GM12878 (cell line): ENCODE data around the gene ROBO1. TPM values are rescaled to one million over a fixed set of nuclear protein-coding genes. Genes with fewer than 3 reads are reported as not detected.

Experiments used
- ATAC-seq: fragments of 200-7000 bp; cut with Tn5 transposase; 3 replicates; pipeline ENCODE4 v1.9.1; 2020; ENCODE audit warnings: mild to moderate bottlenecking, moderate library complexity
- BruUV-seq: library from RNA; stranded (reverse); fragments of 400-500 nt; replicated peaks from 2 replicates; lab custom pipeline; 2021; lab: Mats Ljungman, UMichigan
- CTCF ChIA-PET: fragments of 300-600 bp; sonication (Branson Sonifier 250); formaldehyde crosslinking; extraction: SDS; loops from one replicate; lab custom pipeline; 2021; ENCODE audit warnings: inconsistent platforms; lab: Yijun Ruan, JAX
- POLR2A ChIA-PET: fragments of 350-600 bp; formaldehyde crosslinking; extraction: SDS; loops from one replicate; lab custom pipeline; 2021; ENCODE audit warnings: inconsistent platforms; lab: Charles Lee
- RAD21 ChIA-PET: fragments of 300-600 bp; sonication (Branson Sonifier 250); formaldehyde crosslinking; loops from one replicate; lab custom pipeline; 2023; ENCODE audit warnings: antibody characterized with exemption; ENCODE audit not compliant: unreplicated experiment; lab: Charles Lee
- SMC1A ChIA-PET: fragments of 300-600 bp; sonication (Branson Sonifier 250); formaldehyde crosslinking; loops from one replicate; lab custom pipeline; 2023; ENCODE audit not compliant: unreplicated experiment, uncharacterized antibody; lab: Charles Lee
- DNase-seq: peaks from one replicate; pipeline ENCODE4 v3.0.0-alpha.2; 2011; ENCODE audit warnings: low read depth, low spot score
- FAIRE-seq: peaks from 3 replicates; lab custom pipeline; 2011; peaks lifted over from hg19 to GRCh38; lab: Jason Lieb, UNC
- H2AFZ ChIP-seq: 2 replicates; pipeline ENCODE4 v1.6.0; 2011; ENCODE audit warnings: low read depth, low read length, control low read depth; ENCODE audit not compliant: control insufficient read depth
- H3K27ac ChIP-seq: 2 replicates; pipeline ENCODE4 v1.5.1; 2011; ENCODE audit warnings: control low read depth; ENCODE audit not compliant: control insufficient read depth, insufficient read depth
- H3K27me3 ChIP-seq, 2 experiments: replicated peaks in 1 of 2; 2 replicates each; pipeline versions ENCODE4 v1.6.0 to v1.6.1; 2011; ENCODE audit warnings: low read length in 1 of 2; ENCODE audit not compliant: control insufficient read depth in 2 of 2, insufficient read depth in 2 of 2
- H3K36me3 ChIP-seq, 2 experiments: 2 replicates each; pipeline ENCODE4 v1.5.1; 2011; ENCODE audit warnings: low read length in 1 of 2; ENCODE audit not compliant: control insufficient read depth in 2 of 2, insufficient read depth in 2 of 2
- H3K4me1 ChIP-seq: 2 replicates; pipeline ENCODE4 v1.6.1; 2011; ENCODE audit warnings: mild to moderate bottlenecking, low read length, moderate library complexity, mixed read lengths; ENCODE audit not compliant: control insufficient read depth, insufficient read depth
- H3K4me2 ChIP-seq: 2 replicates; pipeline ENCODE4 v1.6.0; 2011; ENCODE audit warnings: control low read depth; ENCODE audit not compliant: control insufficient read depth, insufficient read depth
- H3K4me3 ChIP-seq: fragments of 200-600 bp; sonication (generic); 2 replicates; pipeline ENCODE4 v1.5.1; 2016
- H3K79me2 ChIP-seq: 2 replicates; pipeline ENCODE4 v1.6.0; 2011; ENCODE audit warnings: low read length; ENCODE audit not compliant: control insufficient read depth, insufficient read depth
- H3K9ac ChIP-seq: 2 replicates; pipeline ENCODE4 v1.8.0; 2011; ENCODE audit warnings: low read length, control low read depth, mixed read lengths; ENCODE audit not compliant: control insufficient read depth, insufficient read depth
- H3K9me3 ChIP-seq: replicated peaks from 3 replicates; pipeline ENCODE4 v1.5.1; 2011; ENCODE audit warnings: mild to moderate bottlenecking, low read length; ENCODE audit not compliant: control insufficient read depth, insufficient read depth
- H4K20me1 ChIP-seq: 2 replicates; pipeline ENCODE4 v1.6.0; 2011; ENCODE audit not compliant: control insufficient read depth, insufficient read depth
- ATF2 ChIP-seq: IDR thresholded peaks from 2 replicates; pipeline ENCODE4 v1.6.1; 2012; ENCODE audit warnings: low read length, inconsistent platforms
- BRCA1 ChIP-seq: IDR thresholded peaks from 2 replicates; pipeline ENCODE4 v1.6.1; 2011; ENCODE audit warnings: low read depth, low read length, improper control_type of control experiment
- CEBPB ChIP-seq, 2 experiments: fragments of 150-350 bp in 1 of 2; IDR thresholded peaks; 2 replicates each; pipeline ENCODE4 v1.6.1; 2012 to 2014; ENCODE audit warnings: low read depth in 2 of 2, low read length in 2 of 2, borderline replicate concordance in 1 of 2, inconsistent platforms in 1 of 2
- MTA2 ChIP-seq: fragments of 450-650 bp; IDR thresholded peaks from 2 replicates; pipeline ENCODE4 v1.6.1; 2016; ENCODE audit warnings: low read depth, mild to moderate bottlenecking, moderate library complexity
- MYC ChIP-seq: IDR thresholded peaks from 2 replicates; pipeline ENCODE4 v1.6.1; 2011; ENCODE audit warnings: mild to moderate bottlenecking, low read length, moderate library complexity, inconsistent platforms; ENCODE audit not compliant: insufficient read depth, insufficient replicate concordance, insufficient read length, severe bottlenecking
- ZBTB40 ChIP-seq: fragments of 450-650 bp; IDR thresholded peaks from 2 replicates; pipeline ENCODE4 v1.6.1; 2016; ENCODE audit warnings: mild to moderate bottlenecking, moderate library complexity, borderline replicate concordance
- WGBS: methylation state at CpG from one replicate; pipeline ENCODE4 v1.1.6; 2016; ENCODE audit warnings: low lambda C conversion rate; ENCODE audit not compliant: insufficient replicate concordance, insufficient coverage; ENCODE audit errors: missing lambda C conversion rate; 5-methylcytosine and 5-hydroxymethylcytosine counted together
- in situ Hi-C: fragments of 300-500 bp; cut with MboI; formaldehyde crosslinking; loops from 9 replicates; pipeline ENCODE4 v1.14.3; 2018; ENCODE audit warnings: mixed read lengths
- intact Hi-C: fragments of 100-400 bp; cut with micrococcal nuclease; formaldehyde crosslinking; loops from one replicate; pipeline ENCODE4 v1.14.2; 2022; ENCODE audit not compliant: unreplicated experiment
- polyA plus RNA-seq, 11 experiments: library from polyadenylated mRNA; depleted of rRNA in 4 of 11; unstranded in 6 of 11; stranded (reverse) in 5 of 11; fragments of >200 nt; fragmentation: Nextera tagmentation in 4 of 11; fragmentation: Illumina TruSeq in 1 of 11; extraction: Ambion mirVana in 4 of 11; extraction: Trizol in 1 of 11; gene quantifications; 1 replicate in 1 of 11; 2 replicates in 10 of 11; pipeline versions ENCODE4 v1.2.1 to v1.2.3, GENCODE V29; 2011 to 2016; ENCODE audit warnings: inconsistent platforms in 2 of 11, missing spikeins in 2 of 11, low read depth in 1 of 11
- total RNA-seq, 4 experiments: library from RNA; depleted of rRNA in 3 of 4; stranded (reverse); fragments of >200 nt in 3 of 4; fragmentation: Illumina TruSeq in 1 of 4; extraction: Trizol in 1 of 4; gene quantifications; 2 replicates each; pipeline versions ENCODE4 v1.2.1 to v1.2.3, GENCODE V29; 2013 to 2021
- TF ChIP-seq, protein P1 (sequence below): fragments of 450-650 bp; IDR thresholded peaks from 2 replicates; pipeline ENCODE4 v1.6.1; 2017; ENCODE audit warnings: mild to moderate bottlenecking, moderate library complexity

Gene ROBO1
- total and polyA plus RNA-seq, 10 of the 15 experiments (the other 5 are each of a cell fraction or from before 2014, with no cell fraction given) = 0.29 to 46.5 (median 1.2) TPM

GRCh38 chr3:78912687-78913086 is 855.1 kb downstream of the ROBO1 start:
- TF ChIP-seq MYC (no peak), MTA2 (no peak), CEBPB (IDR thresholded peaks at IDR 0.05; ENCODE audit: borderline replicate concordance in 1 of 2, low read depth in 2 of 2, low read length in 2 of 2) (no peak), ZBTB40 (no peak), BRCA1 (no peak), ATF2 (no peak)
- TF ChIP-seq, protein P1, sequence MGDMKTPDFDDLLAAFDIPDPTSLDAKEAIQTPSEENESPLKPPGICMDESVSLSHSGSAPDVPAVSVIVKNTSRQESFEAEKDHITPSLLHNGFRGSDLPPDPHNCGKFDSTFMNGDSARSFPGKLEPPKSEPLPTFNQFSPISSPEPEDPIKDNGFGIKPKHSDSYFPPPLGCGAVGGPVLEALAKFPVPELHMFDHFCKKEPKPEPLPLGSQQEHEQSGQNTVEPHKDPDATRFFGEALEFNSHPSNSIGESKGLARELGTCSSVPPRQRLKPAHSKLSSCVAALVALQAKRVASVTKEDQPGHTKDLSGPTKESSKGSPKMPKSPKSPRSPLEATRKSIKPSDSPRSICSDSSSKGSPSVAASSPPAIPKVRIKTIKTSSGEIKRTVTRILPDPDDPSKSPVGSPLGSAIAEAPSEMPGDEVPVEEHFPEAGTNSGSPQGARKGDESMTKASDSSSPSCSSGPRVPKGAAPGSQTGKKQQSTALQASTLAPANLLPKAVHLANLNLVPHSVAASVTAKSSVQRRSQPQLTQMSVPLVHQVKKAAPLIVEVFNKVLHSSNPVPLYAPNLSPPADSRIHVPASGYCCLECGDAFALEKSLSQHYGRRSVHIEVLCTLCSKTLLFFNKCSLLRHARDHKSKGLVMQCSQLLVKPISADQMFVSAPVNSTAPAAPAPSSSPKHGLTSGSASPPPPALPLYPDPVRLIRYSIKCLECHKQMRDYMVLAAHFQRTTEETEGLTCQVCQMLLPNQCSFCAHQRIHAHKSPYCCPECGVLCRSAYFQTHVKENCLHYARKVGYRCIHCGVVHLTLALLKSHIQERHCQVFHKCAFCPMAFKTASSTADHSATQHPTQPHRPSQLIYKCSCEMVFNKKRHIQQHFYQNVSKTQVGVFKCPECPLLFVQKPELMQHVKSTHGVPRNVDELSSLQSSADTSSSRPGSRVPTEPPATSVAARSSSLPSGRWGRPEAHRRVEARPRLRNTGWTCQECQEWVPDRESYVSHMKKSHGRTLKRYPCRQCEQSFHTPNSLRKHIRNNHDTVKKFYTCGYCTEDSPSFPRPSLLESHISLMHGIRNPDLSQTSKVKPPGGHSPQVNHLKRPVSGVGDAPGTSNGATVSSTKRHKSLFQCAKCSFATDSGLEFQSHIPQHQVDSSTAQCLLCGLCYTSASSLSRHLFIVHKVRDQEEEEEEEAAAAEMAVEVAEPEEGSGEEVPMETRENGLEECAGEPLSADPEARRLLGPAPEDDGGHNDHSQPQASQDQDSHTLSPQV = no peak
- TF ChIP-seq, all 136 proteins: peak for 0
- DNase-seq (no peak), FAIRE-seq (no peak), ATAC-seq (no peak)
- ChIA-PET SMC1A (interaction anchor here (1.1 to 1.3 kb wide), 3 partner anchors 15 to 50 kb away, joined by 3 to 4 read pairs (median 3); no protein-coding TSS in a partner anchor), POLR2A (interaction anchor here (1.1 to 1.3 kb wide), 2 partner anchors 17 to 59 kb away, joined by 3 read pairs; no protein-coding TSS in a partner anchor), CTCF (interaction anchor here (1.3 kb wide), 1 partner anchor 76 kb away, joined by 3 read pairs; no protein-coding TSS in a partner anchor), RAD21 (no interaction called here)
- Histone ChIP-seq H3K79me2 (no peaks in the 10 kb centered on the region), H3K4me1 (no peaks in the 10 kb centered on the region), H3K36me3 (no peaks in the 10 kb centered on the region), H4K20me1 (no peaks in the 10 kb centered on the region), H3K9me3 (no peaks in the 10 kb centered on the region; the same call in 1 of the 3 replicates), H3K27me3 (no peaks in the 10 kb centered on the region), H3K4me2 (no peak overlapping the region), H2AFZ (no peak overlapping the region), H3K9ac (no peak overlapping the region), H3K4me3 (no peak overlapping the region), H3K27ac (no peak overlapping the region)
- WGBS = 43% methylated on average over 3 of the region's 3 CpGs
- intact Hi-C loops = no loop called here
- in situ Hi-C loops = no loop called here
- BruUV-seq = no TSS peak
